HEK293T (cell line): ENCODE measurements around the gene ZNF444.

Source experiments
- BHLHE40 ChIP-seq: fragments of 450-650 bp; IDR thresholded peaks from 2 replicates; pipeline ENCODE4 v1.6.1; 2016; ENCODE audit warnings: mild to moderate bottlenecking, moderate library complexity, borderline replicate concordance
- CTBP1 ChIP-seq: fragments of 450-650 bp; IDR thresholded peaks from 2 replicates; pipeline ENCODE4 v1.6.1; 2016; ENCODE audit warnings: borderline replicate concordance
- ELF4 ChIP-seq: fragments of 450-650 bp; IDR thresholded peaks from 2 replicates; pipeline ENCODE4 v1.6.1; 2017; ENCODE audit warnings: antibody characterized with exemption
- FOXM1 ChIP-seq: fragments of 450-650 bp; IDR thresholded peaks from 2 replicates; pipeline ENCODE4 v1.6.1; 2017; ENCODE audit warnings: mild to moderate bottlenecking, borderline replicate concordance
- HDGF ChIP-seq: fragments of 450-650 bp; IDR thresholded peaks from 2 replicates; pipeline ENCODE4 v1.6.1; 2017; ENCODE audit warnings: antibody characterized with exemption, borderline replicate concordance
- NFRKB ChIP-seq: fragments of 450-650 bp; IDR thresholded peaks from 2 replicates; pipeline ENCODE4 v1.6.1; 2016; ENCODE audit warnings: mild to moderate bottlenecking, moderate library complexity
- SP1 ChIP-seq: fragments of 450-650 bp; IDR thresholded peaks from 2 replicates; pipeline ENCODE4 v1.6.1; 2017
- SUZ12 ChIP-seq: fragments of 450-650 bp; IDR thresholded peaks from 2 replicates; pipeline ENCODE4 v1.6.1; 2016; ENCODE audit warnings: mild to moderate bottlenecking
- TARDBP ChIP-seq: fragments of 450-650 bp; IDR thresholded peaks from 2 replicates; pipeline ENCODE4 v1.6.1; 2016
- TF ChIP-seq, protein P1 (sequence below): fragments of 450-650 bp; IDR thresholded peaks from 2 replicates; pipeline ENCODE4 v1.6.1; 2016

GRCh38 chr19:56148096-56148495, 7.0 kb downstream of the ZNF444 start:
- TF ChIP-seq HDGF (no peak), TARDBP (no peak), SP1 (no peak), SUZ12 (no peak), BHLHE40 (no peak), NFRKB (no peak), CTBP1 (no peak), FOXM1 (no peak), ELF4 (no peak)
- TF ChIP-seq, protein P1, sequence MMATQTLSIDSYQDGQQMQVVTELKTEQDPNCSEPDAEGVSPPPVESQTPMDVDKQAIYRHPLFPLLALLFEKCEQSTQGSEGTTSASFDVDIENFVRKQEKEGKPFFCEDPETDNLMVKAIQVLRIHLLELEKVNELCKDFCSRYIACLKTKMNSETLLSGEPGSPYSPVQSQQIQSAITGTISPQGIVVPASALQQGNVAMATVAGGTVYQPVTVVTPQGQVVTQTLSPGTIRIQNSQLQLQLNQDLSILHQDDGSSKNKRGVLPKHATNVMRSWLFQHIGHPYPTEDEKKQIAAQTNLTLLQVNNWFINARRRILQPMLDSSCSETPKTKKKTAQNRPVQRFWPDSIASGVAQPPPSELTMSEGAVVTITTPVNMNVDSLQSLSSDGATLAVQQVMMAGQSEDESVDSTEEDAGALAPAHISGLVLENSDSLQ: no peak
